ENCODE data around the gene ELAVL1. TPM values are rescaled to one million over a fixed set of nuclear protein-coding genes. Genes with fewer than 3 reads are reported as not detected.

ELAVL1 gene
- total RNA-seq, 1 experiment from 2014 or later: 87.2 TPM

- Histone ChIP-seq H2AFZ (ENCODE audit: low read length) (no peak overlapping the region), H4K20me1 (ENCODE audit: low read length) (0 out of 2 replicates have a peak, but pooled peaks cover 4% of the 10 kb centered on the region), H3K9me3 (ENCODE audit: low read length) (no peaks in the 10 kb centered on the region), H3F3A (ENCODE audit: low read length, unreplicated experiment) (no peaks in the 10 kb centered on the region), H3K4me1 (ENCODE audit: insufficient read depth, low read length) (peaks cover 33% of the 10 kb centered on the region), H3K79me2 (ENCODE audit: low read length) (peaks cover 9% of the 10 kb centered on the region; the same call in 1 of the 2 replicates), H3K4me3 (ENCODE audit: low read length) (peak overlapping the region; percentile 69; the same call in 1 of the 2 replicates), H3K4me2 (ENCODE audit: low read length) (peak overlapping the region; percentile 89), H3K9me2 (replicated peaks; ENCODE audit: low read length) (no peaks in the 10 kb centered on the region), H3K36me3 (ENCODE audit: low read depth, low read length) (no peaks in the 10 kb centered on the region; the same call in 1 of the 2 replicates), H3K27ac (ENCODE audit: low read length) (no peak overlapping the region), H3K27me3 (ENCODE audit: low read length) (no peaks in the 10 kb centered on the region), H3K9ac (ENCODE audit: low read length) (no peak overlapping the region)
- ATAC-seq: no peak
- intact Hi-C loops (cut with micrococcal nuclease): loop anchor here (2.0 kb wide), 1 partner anchor 53 kb away; no protein-coding TSS in a partner anchor
- POLR2A ChIA-PET (ENCODE audit: unreplicated experiment): no interaction called here
- DNase-seq: no peak
- TF ChIP-seq EZH2phosphoT487 (IDR thresholded peaks at IDR 0.05; ENCODE audit: borderline replicate concordance, low read length): no peak
- no peak for TF ChIP-seq EZH2 (IDR thresholded peaks at IDR 0.05; ENCODE audit: low read length, unreplicated experiment)
- no peak for TF ChIP-seq CTCF (conservative IDR thresholded peaks at IDR 0.05; ENCODE audit: low read depth, low read length)
- no TSS peak for BruUV-seq (replicated peaks)
- CTCF ChIA-PET: interaction anchor here (1.9 kb wide), 1 partner anchor 22 kb away, joined by 15 read pairs; the partner anchor contains the start of gene TIMM44
These were observed 83.2 kb downstream of the ELAVL1 start for GRCh38 chr19:7921967-7922835.

GRCh38 chr19:7921302-7921966 is 84.0 kb downstream of the ELAVL1 start:
- ATAC-seq: no peak
- no peaks in the 10 kb centered on the region for H3K27me3 ChIP-seq (ENCODE audit: low read length)
- H2AFZ ChIP-seq (ENCODE audit: low read length): peak overlapping the region; percentile 88
- no peaks in the 10 kb centered on the region for H3K9me3 ChIP-seq (ENCODE audit: low read length)
- H4K20me1 ChIP-seq (ENCODE audit: low read length): 0 out of 2 replicates have a peak, but pooled peaks cover 4% of the 10 kb centered on the region
- peak overlapping the region; percentile 77 for H3K27ac ChIP-seq (ENCODE audit: low read length)
- H3F3A ChIP-seq (ENCODE audit: low read length, unreplicated experiment): no peaks in the 10 kb centered on the region
- H3K4me1 ChIP-seq (ENCODE audit: insufficient read depth, low read length): peaks cover 35% of the 10 kb centered on the region
- H3K36me3 ChIP-seq (ENCODE audit: low read depth, low read length): no peaks in the 10 kb centered on the region; the same call in 1 of the 2 replicates
- H3K9ac ChIP-seq (ENCODE audit: low read length): peak overlapping the region; percentile 55
- H3K4me2 ChIP-seq (ENCODE audit: low read length): peak overlapping the region; percentile 89
- peaks cover 9% of the 10 kb centered on the region; the same call in 1 of the 2 replicates for H3K79me2 ChIP-seq (ENCODE audit: low read length)
- ChIA-PET CTCF (interaction anchor here (0.5 to 2.6 kb wide), 5 partner anchors 7 to 397 kb away, joined by 6 to 19 read pairs (median 14); partner anchors contain the start of genes MAP2K7 and TIMM44), POLR2A (ENCODE audit: unreplicated experiment) (interaction anchor here (0.5 to 1.5 kb wide), 3 partner anchors 7 to 114 kb away, joined by 3 to 20 read pairs (median 4); no protein-coding TSS in a partner anchor)
- TSS peak; percentile 77 for BruUV-seq (replicated peaks)
- intact Hi-C loops (cut with micrococcal nuclease): loop anchor here (2.0 kb wide), 1 partner anchor 53 kb away; no protein-coding TSS in a partner anchor
- no peaks in the 10 kb centered on the region for H3K9me2 ChIP-seq (replicated peaks; ENCODE audit: low read length)
- DNase-seq: no peak
- H3K4me3 ChIP-seq (ENCODE audit: low read length): peak overlapping the region; percentile 69
- TF ChIP-seq CTCF (conservative IDR thresholded peaks at IDR 0.05; ENCODE audit: low read depth, low read length): no peak
- no peak for TF ChIP-seq EZH2 (IDR thresholded peaks at IDR 0.05; ENCODE audit: low read length, unreplicated experiment)
- no peak for TF ChIP-seq EZH2phosphoT487 (IDR thresholded peaks at IDR 0.05; ENCODE audit: borderline replicate concordance, low read length)
